Activated B cell treated with CpG ODN at 0.5 μM for 24 hours (primary cell): ENCODE results near the gene FGGY. TPM values are rescaled to one million over a fixed set of nuclear protein-coding genes. Genes with fewer than 3 reads are reported as not detected.

Source experiments
- ATAC-seq: fragments of 200-7000 bp; cut with Tn5 transposase; one replicate; pipeline ENCODE4 v1.10.0; 2021; ENCODE audit warnings: low read depth, mild to moderate bottlenecking, moderate library complexity
- CTCF ChIA-PET: fragments of 350-600 bp; sonication (Branson Sonifier 250); formaldehyde crosslinking; loops from one replicate; lab custom pipeline; 2021; ENCODE audit warnings: antibody characterized with exemption; lab: Charles Lee
- POLR2A ChIA-PET: fragments of 350-600 bp; sonication (Branson Sonifier 250); formaldehyde crosslinking; loops from one replicate; lab custom pipeline; 2021; ENCODE audit warnings: antibody characterized with exemption; lab: Charles Lee
- DNase-seq: peaks from one replicate; pipeline ENCODE4 v3.0.0; 2022
- H3K27ac Mint-ChIP-seq: one replicate; pipeline ENCODE4 v1.8.0; 2020; ENCODE audit warnings: mixed read lengths
- H3K27me3 Mint-ChIP-seq: one replicate; pipeline ENCODE4 v1.8.0; 2021; ENCODE audit warnings: mixed read lengths
- H3K36me3 Mint-ChIP-seq: one replicate; pipeline ENCODE4 v1.8.0; 2021; ENCODE audit warnings: low read depth, mixed read lengths
- H3K4me1 Mint-ChIP-seq: one replicate; pipeline ENCODE4 v1.8.0; 2021; ENCODE audit warnings: mixed read lengths
- H3K4me3 Mint-ChIP-seq: one replicate; pipeline ENCODE4 v1.8.0; 2020; ENCODE audit warnings: mild to moderate bottlenecking, mixed read lengths
- H3K9me3 Mint-ChIP-seq: one replicate; pipeline ENCODE4 v1.8.0; 2020; ENCODE audit warnings: mixed read lengths
- intact Hi-C: fragments of 100-400 bp; cut with micrococcal nuclease; formaldehyde crosslinking; loops from one replicate; pipeline ENCODE4 v1.15.1; 2024
- total RNA-seq: library from RNA; stranded (reverse); gene quantifications from 2 replicates; pipeline ENCODE4 v1.2.3, GENCODE V29; 2022
- TF ChIP-seq, protein P1 (sequence below): fragments of 200-600 bp; IDR thresholded peaks from one replicate; pipeline ENCODE4 v1.8.0; 2022; ENCODE audit warnings: antibody characterized with exemption, mild to moderate bottlenecking

Gene FGGY
- total RNA-seq, 1 donor from 2014 or later, result 24.0 TPM

DNA sequence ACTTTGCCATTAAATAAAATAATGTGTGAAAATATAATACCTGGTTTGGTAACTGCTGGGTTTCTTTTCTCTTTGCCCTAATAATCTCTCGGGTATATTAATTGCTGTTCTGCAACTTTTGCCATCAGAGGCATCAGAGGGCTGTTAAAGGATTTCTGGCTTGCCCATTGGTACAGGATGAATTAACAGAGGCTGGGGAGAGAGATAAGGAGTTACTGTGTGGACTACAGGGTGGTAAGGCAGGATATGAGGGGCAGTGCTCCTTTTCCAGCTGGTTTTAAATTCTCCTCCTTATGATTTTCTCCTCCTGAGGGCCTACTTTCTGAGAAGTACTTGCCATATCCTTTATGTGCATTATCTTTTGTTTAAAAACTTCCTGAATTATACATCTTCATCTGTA is 48.3 kb downstream of the FGGY start:
- Mint-ChIP-seq H3K27ac (no peak overlapping the region), H3K27me3 (no peaks in the 10 kb centered on the region), H3K36me3 (peaks cover 17% of the 10 kb centered on the region), H3K9me3 (no peaks in the 10 kb centered on the region), H3K4me3 (no peak overlapping the region), H3K4me1 (no peaks in the 10 kb centered on the region)
- ATAC-seq (no peak), DNase-seq (no peak)
- ChIA-PET CTCF (no interaction called here), POLR2A (no interaction called here)
- intact Hi-C loops, result no loop called here
- TF ChIP-seq, protein P1, sequence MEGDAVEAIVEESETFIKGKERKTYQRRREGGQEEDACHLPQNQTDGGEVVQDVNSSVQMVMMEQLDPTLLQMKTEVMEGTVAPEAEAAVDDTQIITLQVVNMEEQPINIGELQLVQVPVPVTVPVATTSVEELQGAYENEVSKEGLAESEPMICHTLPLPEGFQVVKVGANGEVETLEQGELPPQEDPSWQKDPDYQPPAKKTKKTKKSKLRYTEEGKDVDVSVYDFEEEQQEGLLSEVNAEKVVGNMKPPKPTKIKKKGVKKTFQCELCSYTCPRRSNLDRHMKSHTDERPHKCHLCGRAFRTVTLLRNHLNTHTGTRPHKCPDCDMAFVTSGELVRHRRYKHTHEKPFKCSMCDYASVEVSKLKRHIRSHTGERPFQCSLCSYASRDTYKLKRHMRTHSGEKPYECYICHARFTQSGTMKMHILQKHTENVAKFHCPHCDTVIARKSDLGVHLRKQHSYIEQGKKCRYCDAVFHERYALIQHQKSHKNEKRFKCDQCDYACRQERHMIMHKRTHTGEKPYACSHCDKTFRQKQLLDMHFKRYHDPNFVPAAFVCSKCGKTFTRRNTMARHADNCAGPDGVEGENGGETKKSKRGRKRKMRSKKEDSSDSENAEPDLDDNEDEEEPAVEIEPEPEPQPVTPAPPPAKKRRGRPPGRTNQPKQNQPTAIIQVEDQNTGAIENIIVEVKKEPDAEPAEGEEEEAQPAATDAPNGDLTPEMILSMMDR, result no peak

DNA sequence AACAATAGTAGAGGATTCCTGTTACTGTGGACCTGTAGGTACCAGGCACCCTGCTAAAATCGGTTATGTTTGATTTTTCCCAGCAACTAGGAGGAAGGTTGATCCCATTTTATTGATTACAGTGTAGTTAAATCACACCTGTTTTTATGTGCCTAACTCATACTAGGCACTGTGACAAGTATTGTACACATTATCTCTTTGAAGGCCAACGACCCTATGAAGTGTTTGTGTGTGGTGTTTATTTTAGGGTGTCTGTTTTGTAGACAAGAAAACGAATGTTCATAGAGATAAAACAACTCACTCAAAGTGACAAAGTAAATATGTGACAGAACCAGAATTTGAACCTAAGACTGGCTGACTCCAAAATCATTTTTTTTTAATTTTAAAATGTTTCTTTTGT is 49.5 kb downstream of the FGGY start:
- no peaks in the 10 kb centered on the region for H3K9me3 Mint-ChIP-seq
- H3K36me3 Mint-ChIP-seq, result peaks cover 16% of the 10 kb centered on the region
- H3K27me3 Mint-ChIP-seq, result no peaks in the 10 kb centered on the region
- no peak overlapping the region for H3K4me3 Mint-ChIP-seq
- H3K27ac Mint-ChIP-seq, result no peak overlapping the region
- DNase-seq, result no peak
- ATAC-seq, result no peak
- no peaks in the 10 kb centered on the region for H3K4me1 Mint-ChIP-seq
- TF ChIP-seq, protein P1, result no peak
- POLR2A ChIA-PET, result no interaction called here
- intact Hi-C loops, result no loop called here
- CTCF ChIA-PET, result no interaction called here

DNA sequence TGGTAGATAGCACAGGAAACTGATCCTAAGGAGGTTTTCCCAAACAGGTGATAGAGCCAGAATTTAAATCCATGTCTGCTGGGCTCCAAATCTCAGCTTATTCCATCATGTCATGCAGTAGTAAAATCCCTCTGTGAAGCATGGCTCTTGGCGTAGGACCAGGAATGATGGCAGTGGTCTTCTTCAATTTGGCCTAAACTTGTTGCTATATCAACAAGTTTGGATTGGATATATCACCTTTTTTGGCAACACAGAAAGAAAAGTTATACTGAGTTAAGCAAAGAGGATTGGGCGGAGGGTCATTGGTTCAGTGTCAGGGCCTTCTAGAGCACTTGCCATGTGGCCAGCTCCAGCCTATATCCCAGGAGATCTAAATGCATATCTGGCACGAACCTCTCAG is 52.2 kb downstream of the FGGY start:
- Mint-ChIP-seq H3K4me1 (peaks cover 5% of the 10 kb centered on the region), H3K27me3 (no peaks in the 10 kb centered on the region), H3K4me3 (no peak overlapping the region), H3K36me3 (peaks cover 9% of the 10 kb centered on the region), H3K9me3 (no peaks in the 10 kb centered on the region), H3K27ac (no peak overlapping the region)
- ATAC-seq (no peak), DNase-seq (no peak)
- intact Hi-C loops, result no loop called here
- TF ChIP-seq, protein P1, result no peak
- ChIA-PET POLR2A (no interaction called here), CTCF (no interaction called here)

DNA sequence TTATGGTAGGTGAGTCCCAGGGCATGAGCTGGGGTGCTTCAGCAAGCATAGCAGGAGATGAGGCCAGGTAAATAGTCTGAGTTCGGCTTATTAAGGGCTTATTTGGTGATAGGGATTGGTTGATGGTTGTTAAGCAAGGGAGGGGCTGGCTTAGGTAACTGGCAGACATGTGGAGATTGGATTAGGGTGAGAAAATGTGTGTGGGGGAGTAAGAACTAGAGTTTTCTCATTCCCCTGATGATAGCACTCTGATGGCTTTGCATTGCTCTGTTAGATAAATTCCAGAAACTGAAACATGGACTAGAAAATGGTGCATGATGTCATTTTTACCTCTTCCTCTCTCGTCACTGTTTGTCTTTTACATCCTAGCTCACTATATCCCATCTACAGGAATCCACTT is 53.6 kb downstream of the FGGY start:
- CTCF ChIA-PET, result no interaction called here
- peaks cover 15% of the 10 kb centered on the region for H3K4me1 Mint-ChIP-seq
- POLR2A ChIA-PET, result no interaction called here
- peaks cover 15% of the 10 kb centered on the region for H3K36me3 Mint-ChIP-seq
- H3K27ac Mint-ChIP-seq, result no peak overlapping the region
- no peaks in the 10 kb centered on the region for H3K9me3 Mint-ChIP-seq
- TF ChIP-seq, protein P1, result no peak
- no peaks in the 10 kb centered on the region for H3K27me3 Mint-ChIP-seq
- no peak overlapping the region for H3K4me3 Mint-ChIP-seq
- intact Hi-C loops, result no loop called here
- ATAC-seq, result no peak
- no peak for DNase-seq

DNA sequence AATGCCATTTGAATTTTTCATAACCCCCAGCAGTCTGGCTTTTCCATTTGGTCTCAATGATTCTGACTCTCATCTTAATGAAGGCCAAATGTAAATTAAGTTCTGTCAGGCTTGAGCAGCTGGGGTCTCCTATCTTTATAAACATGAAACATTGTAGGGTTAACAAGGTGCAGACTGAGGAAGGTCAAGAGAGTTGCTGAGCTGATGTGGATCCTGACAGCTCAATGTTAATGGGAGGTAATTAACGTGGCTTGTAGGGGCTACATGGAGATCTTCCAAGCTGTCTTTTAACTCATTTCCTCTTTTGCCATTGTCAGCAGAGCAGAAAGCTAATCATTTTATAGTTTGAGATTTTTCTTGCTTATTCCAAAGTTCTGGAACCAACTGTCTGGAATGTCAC is 55.2 kb downstream of the FGGY start:
- CTCF ChIA-PET, result no interaction called here
- peaks cover 16% of the 10 kb centered on the region for H3K4me1 Mint-ChIP-seq
- H3K27ac Mint-ChIP-seq, result no peak overlapping the region
- no peak overlapping the region for H3K4me3 Mint-ChIP-seq
- H3K9me3 Mint-ChIP-seq, result no peaks in the 10 kb centered on the region
- TF ChIP-seq, protein P1, result no peak
- intact Hi-C loops, result no loop called here
- DNase-seq (no peak), ATAC-seq (no peak)
- POLR2A ChIA-PET, result interaction anchor here (0.5 kb wide), 1 partner anchor 611 kb away, joined by 4 read pairs; no protein-coding TSS in a partner anchor
- no peaks in the 10 kb centered on the region for H3K27me3 Mint-ChIP-seq
- peaks cover 12% of the 10 kb centered on the region for H3K36me3 Mint-ChIP-seq
